HepG2 (cell line): ENCODE data around the gene RPH3AL. TPM values are rescaled to one million over a fixed set of nuclear protein-coding genes. Genes with fewer than 3 reads are reported as not detected.

ENCODE experiments used
- BRD4 ChIP-seq: sonication (generic); formaldehyde crosslinking; IDR thresholded peaks from 2 replicates; pipeline ENCODE4 v1.4.0; 2020; ENCODE audit warnings: missing genetic modification reagents
- CBX2 ChIP-seq, 2 experiments: fragments of 200-600 bp in 1 of 2; sonication (generic); formaldehyde crosslinking in 1 of 2; IDR thresholded peaks; 2 replicates each; pipeline versions ENCODE4 v1.7.0 to v1.8.1; 2018 to 2022; ENCODE audit warnings: low read depth in 2 of 2, low read length in 1 of 2, mild to moderate bottlenecking in 1 of 2, missing genetic modification reagents in 1 of 2
- MZF1 ChIP-seq: sonication (generic); formaldehyde crosslinking; IDR thresholded peaks from 2 replicates; pipeline ENCODE4 v1.8.1; 2023; ENCODE audit warnings: mild to moderate bottlenecking, missing genetic modification reagents, borderline replicate concordance
- NFKB2 ChIP-seq: sonication (generic); formaldehyde crosslinking; IDR thresholded peaks from 2 replicates; pipeline ENCODE4 v1.4.0; 2020; ENCODE audit warnings: missing genetic modification reagents, borderline replicate concordance
- REPIN1 ChIP-seq: sonication (generic); formaldehyde crosslinking; IDR thresholded peaks from 2 replicates; pipeline ENCODE4 v1.8.0; 2022; ENCODE audit warnings: missing genetic modification reagents, low read depth, mild to moderate bottlenecking, borderline replicate concordance
- SP2 ChIP-seq: sonication (generic); formaldehyde crosslinking; IDR thresholded peaks from 2 replicates; pipeline ENCODE4 v1.5.1; 2020; ENCODE audit warnings: mild to moderate bottlenecking, missing genetic modification reagents
- XBP1 ChIP-seq: sonication (generic); formaldehyde crosslinking; IDR thresholded peaks from 2 replicates; pipeline ENCODE4 v1.5.0; 2020; ENCODE audit warnings: missing genetic modification reagents
- ZFP36L1 ChIP-seq: sonication (generic); formaldehyde crosslinking; IDR thresholded peaks from 2 replicates; pipeline ENCODE4 v1.8.0; 2022; ENCODE audit warnings: mild to moderate bottlenecking, missing genetic modification reagents, moderate library complexity
- ZFP36L2 ChIP-seq: sonication (generic); formaldehyde crosslinking; IDR thresholded peaks from 2 replicates; pipeline ENCODE4 v1.4.0; 2020; ENCODE audit warnings: missing genetic modification reagents
- ZNF33A ChIP-seq: sonication (generic); formaldehyde crosslinking; IDR thresholded peaks from 2 replicates; pipeline ENCODE4 v1.5.1; 2020; ENCODE audit warnings: missing genetic modification reagents, mild to moderate bottlenecking, moderate library complexity, borderline replicate concordance
- ZNF367 ChIP-seq: sonication (generic); formaldehyde crosslinking; IDR thresholded peaks from 2 replicates; pipeline ENCODE4 v1.4.0; 2020; ENCODE audit warnings: missing genetic modification reagents, borderline replicate concordance
- ZNF644 ChIP-seq: IDR thresholded peaks from 2 replicates; pipeline ENCODE4 v1.6.1; 2016; ENCODE audit warnings: low read depth
- ZNF737 ChIP-seq: sonication (generic); formaldehyde crosslinking; IDR thresholded peaks from 2 replicates; pipeline ENCODE4 v1.5.0; 2020; ENCODE audit warnings: missing genetic modification reagents, mild to moderate bottlenecking, borderline replicate concordance
- ZZZ3 ChIP-seq: sonication (generic); formaldehyde crosslinking; IDR thresholded peaks from 2 replicates; pipeline ENCODE4 v1.4.0; 2020; ENCODE audit warnings: missing genetic modification reagents, mild to moderate bottlenecking, borderline replicate concordance
- polyA plus RNA-seq, 8 experiments: library from polyadenylated mRNA; depleted of rRNA in 3 of 8; stranded (reverse) in 7 of 8; unstranded in 1 of 8; fragments of >200 nt; fragmentation: Illumina TruSeq in 4 of 8; extraction: Trizol in 4 of 8; gene quantifications; 2 replicates each; pipeline versions ENCODE4 v1.2.1 to v1.2.3, GENCODE V29; 2011 to 2016; ENCODE audit warnings: low read depth in 4 of 8, missing spikeins in 1 of 8, mixed read lengths in 1 of 8; ENCODE audit not compliant: insufficient read depth in 1 of 8
- total RNA-seq, 5 experiments: library from RNA; depleted of rRNA; stranded (reverse); fragments of >200 nt; fragmentation: Illumina TruSeq; extraction: Trizol; gene quantifications; 2 replicates each; pipeline ENCODE4 v1.2.3, GENCODE V29; 2016; ENCODE audit warnings: low read depth in 1 of 5
- TF ChIP-seq, protein P1 (sequence below): sonication (generic); formaldehyde crosslinking; conservative IDR thresholded peaks from 2 replicates; pipeline ENCODE4 v1.5.0; 2020; ENCODE audit warnings: missing genetic modification reagents
- TF ChIP-seq, protein P2 (sequence below): sonication (generic); formaldehyde crosslinking; IDR thresholded peaks from 2 replicates; pipeline ENCODE4 v1.9.0; 2022; ENCODE audit warnings: missing genetic modification reagents, mild to moderate bottlenecking, borderline replicate concordance
- TF ChIP-seq, protein P3 (sequence below): sonication (generic); formaldehyde crosslinking; IDR thresholded peaks from 2 replicates; pipeline ENCODE4 v1.4.0; 2020; ENCODE audit warnings: missing genetic modification reagents
- TF ChIP-seq, protein P4 (sequence below): sonication (generic); formaldehyde crosslinking; IDR thresholded peaks from 2 replicates; pipeline ENCODE4 v1.5.1; 2020; ENCODE audit warnings: missing genetic modification reagents, mild to moderate bottlenecking, borderline replicate concordance
- TF ChIP-seq, protein P5 (sequence below): sonication (generic); formaldehyde crosslinking; IDR thresholded peaks from 2 replicates; pipeline ENCODE4 v1.5.1; 2020; ENCODE audit warnings: mild to moderate bottlenecking, moderate library complexity, missing genetic modification reagents

The RPH3AL gene
- total and polyA plus RNA-seq, 2 of the 13 experiments (the other 11 are each of a cell fraction or from before 2014, with no cell fraction given), result 7.8 to 16.4 TPM

DNA sequence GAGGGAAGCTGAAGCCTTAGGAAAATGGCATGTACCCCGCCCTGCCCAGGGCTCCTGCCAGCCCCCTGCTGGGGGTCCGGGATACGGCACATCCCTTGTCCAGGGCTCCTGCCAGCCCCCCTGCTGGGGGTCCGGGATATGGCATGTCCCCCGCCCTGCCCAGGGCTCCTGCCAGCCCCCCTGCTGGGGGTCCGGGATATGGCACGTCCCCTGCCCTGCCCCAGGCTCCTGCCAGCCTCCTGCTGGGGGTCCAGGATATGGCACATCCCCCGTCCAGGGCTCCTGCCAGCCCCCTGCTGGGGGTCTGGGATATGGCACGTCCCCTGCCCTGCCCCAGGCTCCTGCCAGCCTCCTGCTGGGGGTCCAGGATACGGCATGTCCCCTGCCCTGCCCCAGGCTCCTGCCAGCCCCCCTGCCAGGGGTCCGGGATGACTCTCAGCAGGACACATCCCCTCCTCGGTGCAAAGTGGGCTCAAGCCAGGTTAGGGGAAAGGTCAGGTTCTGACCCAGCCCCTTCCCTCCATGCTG lies 43.2 kb downstream of the RPH3AL start (continued):
- TF ChIP-seq ZNF33A (CRISPR knock-in tag), result no peak
- no peak for TF ChIP-seq ZNF644 (CRISPR knock-in tag)
- TF ChIP-seq, protein P1, sequence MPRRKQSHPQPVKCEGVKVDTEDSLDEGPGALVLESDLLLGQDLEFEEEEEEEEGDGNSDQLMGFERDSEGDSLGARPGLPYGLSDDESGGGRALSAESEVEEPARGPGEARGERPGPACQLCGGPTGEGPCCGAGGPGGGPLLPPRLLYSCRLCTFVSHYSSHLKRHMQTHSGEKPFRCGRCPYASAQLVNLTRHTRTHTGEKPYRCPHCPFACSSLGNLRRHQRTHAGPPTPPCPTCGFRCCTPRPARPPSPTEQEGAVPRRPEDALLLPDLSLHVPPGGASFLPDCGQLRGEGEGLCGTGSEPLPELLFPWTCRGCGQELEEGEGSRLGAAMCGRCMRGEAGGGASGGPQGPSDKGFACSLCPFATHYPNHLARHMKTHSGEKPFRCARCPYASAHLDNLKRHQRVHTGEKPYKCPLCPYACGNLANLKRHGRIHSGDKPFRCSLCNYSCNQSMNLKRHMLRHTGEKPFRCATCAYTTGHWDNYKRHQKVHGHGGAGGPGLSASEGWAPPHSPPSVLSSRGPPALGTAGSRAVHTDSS (CRISPR knock-in tag), result no peak
- TF ChIP-seq, protein P2, sequence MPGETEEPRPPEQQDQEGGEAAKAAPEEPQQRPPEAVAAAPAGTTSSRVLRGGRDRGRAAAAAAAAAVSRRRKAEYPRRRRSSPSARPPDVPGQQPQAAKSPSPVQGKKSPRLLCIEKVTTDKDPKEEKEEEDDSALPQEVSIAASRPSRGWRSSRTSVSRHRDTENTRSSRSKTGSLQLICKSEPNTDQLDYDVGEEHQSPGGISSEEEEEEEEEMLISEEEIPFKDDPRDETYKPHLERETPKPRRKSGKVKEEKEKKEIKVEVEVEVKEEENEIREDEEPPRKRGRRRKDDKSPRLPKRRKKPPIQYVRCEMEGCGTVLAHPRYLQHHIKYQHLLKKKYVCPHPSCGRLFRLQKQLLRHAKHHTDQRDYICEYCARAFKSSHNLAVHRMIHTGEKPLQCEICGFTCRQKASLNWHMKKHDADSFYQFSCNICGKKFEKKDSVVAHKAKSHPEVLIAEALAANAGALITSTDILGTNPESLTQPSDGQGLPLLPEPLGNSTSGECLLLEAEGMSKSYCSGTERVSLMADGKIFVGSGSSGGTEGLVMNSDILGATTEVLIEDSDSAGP (CRISPR knock-in tag), result 0 out of 2 replicates have a peak, but pooled peaks have one; percentile 20
- TF ChIP-seq ZFP36L1 (CRISPR knock-in tag), result no peak
- TF ChIP-seq XBP1, result no peak
- TF ChIP-seq, protein P3, sequence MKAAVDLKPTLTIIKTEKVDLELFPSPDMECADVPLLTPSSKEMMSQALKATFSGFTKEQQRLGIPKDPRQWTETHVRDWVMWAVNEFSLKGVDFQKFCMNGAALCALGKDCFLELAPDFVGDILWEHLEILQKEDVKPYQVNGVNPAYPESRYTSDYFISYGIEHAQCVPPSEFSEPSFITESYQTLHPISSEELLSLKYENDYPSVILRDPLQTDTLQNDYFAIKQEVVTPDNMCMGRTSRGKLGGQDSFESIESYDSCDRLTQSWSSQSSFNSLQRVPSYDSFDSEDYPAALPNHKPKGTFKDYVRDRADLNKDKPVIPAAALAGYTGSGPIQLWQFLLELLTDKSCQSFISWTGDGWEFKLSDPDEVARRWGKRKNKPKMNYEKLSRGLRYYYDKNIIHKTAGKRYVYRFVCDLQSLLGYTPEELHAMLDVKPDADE (CRISPR knock-in tag), result no peak
- no peak for TF ChIP-seq REPIN1 (CRISPR knock-in tag)
- no peak for TF ChIP-seq MZF1 (CRISPR knock-in tag)
- TF ChIP-seq ZNF737 (CRISPR knock-in tag), result no peak
- no peak for TF ChIP-seq BRD4
- TF ChIP-seq SP2 (CRISPR knock-in tag), result no peak
- TF ChIP-seq ZNF367, result no peak
- TF ChIP-seq CBX2 (IDR thresholded peaks at IDR 0.05; ENCODE audit: low read depth, low read length), result no peak
- no peak for TF ChIP-seq CBX2 (CRISPR knock-in tag; IDR thresholded peaks at IDR 0.05; ENCODE audit: low read depth)
- no peak for TF ChIP-seq ZZZ3 (CRISPR knock-in tag)
- TF ChIP-seq, protein P4, sequence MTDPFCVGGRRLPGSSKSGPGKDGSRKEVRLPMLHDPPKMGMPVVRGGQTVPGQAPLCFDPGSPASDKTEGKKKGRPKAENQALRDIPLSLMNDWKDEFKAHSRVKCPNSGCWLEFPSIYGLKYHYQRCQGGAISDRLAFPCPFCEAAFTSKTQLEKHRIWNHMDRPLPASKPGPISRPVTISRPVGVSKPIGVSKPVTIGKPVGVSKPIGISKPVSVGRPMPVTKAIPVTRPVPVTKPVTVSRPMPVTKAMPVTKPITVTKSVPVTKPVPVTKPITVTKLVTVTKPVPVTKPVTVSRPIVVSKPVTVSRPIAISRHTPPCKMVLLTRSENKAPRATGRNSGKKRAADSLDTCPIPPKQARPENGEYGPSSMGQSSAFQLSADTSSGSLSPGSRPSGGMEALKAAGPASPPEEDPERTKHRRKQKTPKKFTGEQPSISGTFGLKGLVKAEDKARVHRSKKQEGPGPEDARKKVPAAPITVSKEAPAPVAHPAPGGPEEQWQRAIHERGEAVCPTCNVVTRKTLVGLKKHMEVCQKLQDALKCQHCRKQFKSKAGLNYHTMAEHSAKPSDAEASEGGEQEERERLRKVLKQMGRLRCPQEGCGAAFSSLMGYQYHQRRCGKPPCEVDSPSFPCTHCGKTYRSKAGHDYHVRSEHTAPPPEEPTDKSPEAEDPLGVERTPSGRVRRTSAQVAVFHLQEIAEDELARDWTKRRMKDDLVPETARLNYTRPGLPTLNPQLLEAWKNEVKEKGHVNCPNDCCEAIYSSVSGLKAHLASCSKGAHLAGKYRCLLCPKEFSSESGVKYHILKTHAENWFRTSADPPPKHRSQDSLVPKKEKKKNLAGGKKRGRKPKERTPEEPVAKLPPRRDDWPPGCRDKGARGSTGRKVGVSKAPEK (CRISPR knock-in tag), result no peak
- TF ChIP-seq NFKB2, result no peak; the same call in 1 of the 2 replicates
- TF ChIP-seq, protein P5, sequence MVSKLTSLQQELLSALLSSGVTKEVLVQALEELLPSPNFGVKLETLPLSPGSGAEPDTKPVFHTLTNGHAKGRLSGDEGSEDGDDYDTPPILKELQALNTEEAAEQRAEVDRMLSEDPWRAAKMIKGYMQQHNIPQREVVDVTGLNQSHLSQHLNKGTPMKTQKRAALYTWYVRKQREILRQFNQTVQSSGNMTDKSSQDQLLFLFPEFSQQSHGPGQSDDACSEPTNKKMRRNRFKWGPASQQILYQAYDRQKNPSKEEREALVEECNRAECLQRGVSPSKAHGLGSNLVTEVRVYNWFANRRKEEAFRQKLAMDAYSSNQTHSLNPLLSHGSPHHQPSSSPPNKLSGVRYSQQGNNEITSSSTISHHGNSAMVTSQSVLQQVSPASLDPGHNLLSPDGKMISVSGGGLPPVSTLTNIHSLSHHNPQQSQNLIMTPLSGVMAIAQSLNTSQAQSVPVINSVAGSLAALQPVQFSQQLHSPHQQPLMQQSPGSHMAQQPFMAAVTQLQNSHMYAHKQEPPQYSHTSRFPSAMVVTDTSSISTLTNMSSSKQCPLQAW (CRISPR knock-in tag), result no peak
- TF ChIP-seq ZFP36L2 (CRISPR knock-in tag), result no peak
